ENCODE results near the gene PLXNB1. TPM values are rescaled to one million over a fixed set of nuclear protein-coding genes. Genes with fewer than 3 reads are reported as not detected.

The PLXNB1 gene
- total and polyA plus RNA-seq, 2 of the 13 experiments (the other 11 are each of a cell fraction or from before 2014, with no cell fraction given): 86.0 to 143 TPM

GRCh38 chr3:48472923-48473616 is 43.2 kb upstream of the PLXNB1 start (continued):
- TF ChIP-seq CTCF (CRISPR knock-in tag; IDR thresholded peaks at IDR 0.05) (peak; percentile 79), SOX13 (IDR thresholded peaks at IDR 0.05) (no peak), SOX13 (CRISPR knock-in tag; conservative IDR thresholded peaks at IDR 0.05 in 1 of 2, IDR thresholded peaks at IDR 0.05 in 1 of 2) (peak in 1 of 2 experiments; percentile 51; a peak in 1 of 4 replicates), ZNF639 (CRISPR knock-in tag; conservative IDR thresholded peaks at IDR 0.05) (0 out of 2 replicates have a peak, but pooled peaks have one; percentile 22), HES4 (CRISPR knock-in tag; IDR thresholded peaks at IDR 0.05; ENCODE audit: borderline replicate concordance) (peak; percentile 49; the same call in 1 of the 2 replicates), YEATS2 (CRISPR knock-in tag; IDR thresholded peaks at IDR 0.05; ENCODE audit: borderline replicate concordance) (peak; percentile 61; the same call in 1 of the 2 replicates), WIZ (CRISPR knock-in tag; IDR thresholded peaks at IDR 0.05) (peak; percentile 79), SPEN (CRISPR knock-in tag; IDR thresholded peaks at IDR 0.05; ENCODE audit: low read depth) (peak; percentile 86), TFAP4 (IDR thresholded peaks at IDR 0.05; ENCODE audit: borderline replicate concordance, low read depth) (peak; percentile 58; the same call in 1 of the 2 replicates), SALL1 (CRISPR knock-in tag; IDR thresholded peaks at IDR 0.05) (peak; percentile 87), ATF1 (CRISPR knock-in tag; IDR thresholded peaks at IDR 0.05) (peak; percentile 78), ZBTB42 (CRISPR knock-in tag; IDR thresholded peaks at IDR 0.05) (0 out of 2 replicates have a peak, but pooled peaks have one; percentile 33), PAXIP1 (CRISPR knock-in tag; conservative IDR thresholded peaks at IDR 0.05) (peak; percentile 97), ZGPAT (CRISPR knock-in tag; IDR thresholded peaks at IDR 0.05) (peak; percentile 90), BHLHE40 (IDR thresholded peaks at IDR 0.05; ENCODE audit: low read length) (peak; percentile 69), HOMEZ (CRISPR knock-in tag; IDR thresholded peaks at IDR 0.05; ENCODE audit: low read depth) (peak; percentile 63; the same call in 1 of the 2 replicates), ZFY (CRISPR knock-in tag; IDR thresholded peaks at IDR 0.05) (peak; percentile 83), SIX4 (CRISPR knock-in tag; IDR thresholded peaks at IDR 0.05) (0 out of 2 replicates have a peak, but pooled peaks have one; percentile 19)

All from HepG2 (cell line).